VCaP (cell line): ENCODE data around the gene PGA5.

ENCODE experiments used
- H3K27ac ChIP-seq: fragments of 450-650 bp; 2 replicates; pipeline ENCODE4 v1.5.1; 2017
- TF ChIP-seq, protein P1 (sequence below): fragments of 450-650 bp; conservative IDR thresholded peaks from 2 replicates; pipeline ENCODE4 v1.5.1; 2017; ENCODE audit warnings: mild to moderate bottlenecking, moderate library complexity

PGA5 gene

GRCh38 chr11:61265357-61265756 is 24.4 kb downstream of the PGA5 start:
- no peak overlapping the region for H3K27ac ChIP-seq
- TF ChIP-seq, protein P1, sequence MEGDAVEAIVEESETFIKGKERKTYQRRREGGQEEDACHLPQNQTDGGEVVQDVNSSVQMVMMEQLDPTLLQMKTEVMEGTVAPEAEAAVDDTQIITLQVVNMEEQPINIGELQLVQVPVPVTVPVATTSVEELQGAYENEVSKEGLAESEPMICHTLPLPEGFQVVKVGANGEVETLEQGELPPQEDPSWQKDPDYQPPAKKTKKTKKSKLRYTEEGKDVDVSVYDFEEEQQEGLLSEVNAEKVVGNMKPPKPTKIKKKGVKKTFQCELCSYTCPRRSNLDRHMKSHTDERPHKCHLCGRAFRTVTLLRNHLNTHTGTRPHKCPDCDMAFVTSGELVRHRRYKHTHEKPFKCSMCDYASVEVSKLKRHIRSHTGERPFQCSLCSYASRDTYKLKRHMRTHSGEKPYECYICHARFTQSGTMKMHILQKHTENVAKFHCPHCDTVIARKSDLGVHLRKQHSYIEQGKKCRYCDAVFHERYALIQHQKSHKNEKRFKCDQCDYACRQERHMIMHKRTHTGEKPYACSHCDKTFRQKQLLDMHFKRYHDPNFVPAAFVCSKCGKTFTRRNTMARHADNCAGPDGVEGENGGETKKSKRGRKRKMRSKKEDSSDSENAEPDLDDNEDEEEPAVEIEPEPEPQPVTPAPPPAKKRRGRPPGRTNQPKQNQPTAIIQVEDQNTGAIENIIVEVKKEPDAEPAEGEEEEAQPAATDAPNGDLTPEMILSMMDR, result no peak

DNA sequence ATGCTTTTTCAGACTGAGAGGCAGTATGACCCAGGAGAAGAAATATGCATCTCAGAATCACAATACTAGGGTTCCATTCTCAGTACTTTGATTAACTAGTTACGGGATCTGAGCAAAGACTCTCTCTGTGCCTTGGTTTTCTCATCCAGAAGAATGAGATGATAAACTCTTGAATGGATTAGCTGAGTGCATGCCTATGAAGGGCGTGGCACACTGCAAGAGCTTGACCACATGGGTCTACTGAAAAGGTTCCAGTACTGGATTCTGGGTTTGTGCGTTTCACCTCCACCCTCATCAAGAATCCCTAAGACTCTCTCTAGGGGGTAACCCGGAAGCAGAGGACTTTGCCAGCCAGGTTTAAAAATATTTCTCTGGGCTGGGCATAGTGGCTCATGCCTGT is 25.6 kb downstream of the PGA5 start:
- no peak overlapping the region for H3K27ac ChIP-seq
- TF ChIP-seq, protein P1, result no peak

GRCh38 chr11:61267437-61267841 is 26.5 kb downstream of the PGA5 start:
- no peak overlapping the region for H3K27ac ChIP-seq
- TF ChIP-seq, protein P1, result no peak

- TF ChIP-seq, protein P1, result no peak
- H3K27ac ChIP-seq, result no peak overlapping the region
These were observed 27.7 kb downstream of the PGA5 start for GRCh38 chr11:61268588-61269250.

- H3K27ac ChIP-seq, result no peak overlapping the region
- TF ChIP-seq, protein P1, result no peak
These were observed 29.5 kb downstream of the PGA5 start for GRCh38 chr11:61270354-61271076.

DNA sequence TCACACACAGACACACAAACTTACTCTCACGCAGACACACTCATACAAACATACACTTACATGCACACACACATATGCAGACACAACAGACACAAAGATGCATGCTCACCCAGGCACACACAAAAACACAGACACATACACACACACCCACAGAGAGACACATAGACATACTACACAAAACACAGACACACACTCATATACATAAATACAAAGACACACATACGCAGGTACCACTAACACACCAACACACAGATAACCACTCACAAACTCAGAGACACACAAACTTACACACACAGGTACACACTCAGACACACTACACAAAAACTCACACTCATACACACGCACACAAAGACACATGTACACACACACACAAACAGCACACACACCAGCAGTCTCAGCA is 31.8 kb downstream of the PGA5 start:
- no peak overlapping the region for H3K27ac ChIP-seq
- TF ChIP-seq, protein P1, result no peak

DNA sequence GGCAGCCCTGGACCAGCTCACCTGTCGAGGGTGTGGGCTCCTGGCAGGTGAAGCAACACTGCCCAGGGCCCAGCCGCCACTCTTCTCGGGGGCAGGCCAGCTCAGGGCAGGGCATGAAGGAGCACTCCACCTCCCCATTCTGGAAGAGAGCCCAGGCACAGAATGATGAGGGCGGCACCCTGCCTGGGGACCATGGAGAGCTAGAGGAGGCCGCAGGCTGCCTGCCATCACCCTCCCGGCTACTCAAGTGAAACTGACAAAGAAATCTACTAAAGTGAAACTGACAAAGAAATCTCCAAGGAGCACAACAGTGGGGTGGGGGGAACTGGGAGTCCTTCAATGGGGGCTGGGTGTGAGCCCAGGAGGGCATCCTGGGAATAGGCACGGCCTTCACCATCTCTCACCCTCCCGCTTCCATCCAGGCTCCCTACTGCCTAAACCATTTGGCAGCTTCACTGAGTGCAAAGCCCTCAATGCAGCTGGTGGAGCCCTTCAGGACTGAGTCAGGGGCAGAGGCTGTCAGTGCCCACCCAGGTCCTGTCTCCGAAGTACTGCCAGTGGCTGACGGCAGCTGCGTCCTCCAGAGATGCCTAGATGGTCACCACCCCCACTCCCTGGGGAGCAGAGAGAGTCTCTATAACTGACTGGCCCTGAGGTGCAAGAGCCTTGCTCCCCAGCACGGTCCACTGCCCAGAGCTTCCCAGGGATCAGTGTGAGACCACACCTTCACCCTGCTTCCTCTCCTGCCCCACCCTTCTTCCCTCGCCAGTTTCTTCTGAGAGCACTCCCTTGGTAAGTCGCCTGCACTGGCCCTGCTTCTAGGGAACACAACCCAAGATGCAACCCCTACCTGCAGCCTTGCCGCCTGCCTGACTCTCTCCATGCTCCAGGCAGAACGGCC is 32.5 kb downstream of the PGA5 start:
- TF ChIP-seq, protein P1, result no peak
- no peak overlapping the region for H3K27ac ChIP-seq
